GM06990 (cell line): Measurements from ENCODE around the gene TCF7L1.

Source experiments
- DNase-seq: peaks from one replicate; pipeline ENCODE4 v3.0.0-alpha.2; 2011; ENCODE audit not compliant: insufficient read length; ENCODE audit errors: extremely low read depth
- H3K27me3 ChIP-seq: replicated peaks from 2 replicates; pipeline ENCODE4 v1.6.0; 2011; ENCODE audit warnings: low read length; ENCODE audit not compliant: control insufficient read depth, insufficient read depth
- H3K36me3 ChIP-seq: 2 replicates; pipeline ENCODE4 v1.5.1; 2011; ENCODE audit warnings: low read length; ENCODE audit not compliant: control insufficient read depth, insufficient read depth
- H3K4me3 ChIP-seq: replicated peaks from 2 replicates; pipeline ENCODE4 v1.5.1; 2011; ENCODE audit warnings: low read depth, mild to moderate bottlenecking, control low read depth, low read length
- CTCF ChIP-seq: IDR thresholded peaks from 2 replicates; pipeline ENCODE4 v1.5.1; 2011; ENCODE audit warnings: low read length, control low read depth, mild to moderate bottlenecking, inconsistent platforms; ENCODE audit not compliant: insufficient read depth, poor library complexity, severe bottlenecking

TCF7L1 gene

DNA sequence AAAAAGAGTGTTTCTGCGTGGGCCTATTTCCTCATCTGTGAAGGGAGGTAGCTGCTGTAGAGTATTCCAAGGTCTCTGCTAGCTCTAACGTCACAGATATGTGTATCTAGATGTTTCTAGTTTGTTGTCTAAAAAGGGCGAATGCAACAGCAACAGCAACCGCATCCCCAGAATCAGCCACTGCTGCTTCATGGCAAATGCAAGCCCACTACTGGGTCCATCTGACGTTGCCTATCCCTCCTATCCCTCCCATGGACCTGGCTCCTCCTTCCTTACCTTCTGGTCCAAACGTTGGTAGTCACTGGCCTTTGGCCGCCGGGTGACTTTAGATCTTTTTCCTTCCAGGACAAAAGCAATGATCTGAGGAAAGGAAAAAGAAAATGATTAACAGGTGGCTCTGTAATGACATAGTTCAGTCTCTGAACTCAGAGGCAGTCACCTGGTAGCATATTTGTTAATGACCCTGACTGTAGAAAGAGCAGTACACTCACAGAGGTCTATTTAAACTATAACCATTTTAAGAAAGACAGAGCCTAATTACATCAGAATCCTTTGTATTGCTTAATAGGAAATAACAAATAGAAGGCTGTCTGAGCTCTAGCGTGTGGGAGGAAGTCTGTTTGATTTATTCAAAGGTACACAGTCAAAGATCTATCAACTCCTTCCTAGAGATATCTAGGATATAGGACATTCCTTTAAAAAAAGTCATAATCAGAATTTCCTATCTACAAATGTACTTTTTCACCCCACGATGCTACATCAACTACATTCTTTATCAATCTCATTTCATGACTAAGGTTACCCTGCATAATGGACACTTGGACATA lies 191.7 kb downstream of the TCF7L1 start:
- no peak for DNase-seq
- peak overlapping the region; percentile 91 for H3K4me3 ChIP-seq
- H3K27me3 ChIP-seq: no peaks in the 10 kb centered on the region
- TF ChIP-seq CTCF: no peak
- peaks cover 26% of the 10 kb centered on the region for H3K36me3 ChIP-seq

DNA sequence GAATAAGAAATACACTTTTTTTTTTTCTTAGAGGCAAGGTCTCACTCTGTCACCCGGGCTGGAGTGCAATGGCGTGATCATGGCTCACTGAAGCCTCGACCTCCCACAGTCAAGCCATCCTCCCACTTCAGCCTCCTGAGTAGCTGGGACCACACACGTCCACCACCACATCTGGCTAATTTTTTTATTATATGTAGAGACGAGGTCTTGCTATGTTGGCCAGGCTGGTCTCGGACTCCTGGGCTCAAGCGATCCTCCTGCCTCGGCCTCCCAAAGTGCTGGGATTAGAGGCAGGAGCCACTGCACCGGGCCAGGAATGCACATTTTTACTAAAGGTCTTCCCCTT lies 192.2 kb downstream of the TCF7L1 start:
- DNase-seq: no peak
- no peaks in the 10 kb centered on the region for H3K27me3 ChIP-seq
- no peak for TF ChIP-seq CTCF
- peak overlapping the region; percentile 91 for H3K4me3 ChIP-seq
- H3K36me3 ChIP-seq: peaks cover 22% of the 10 kb centered on the region

DNA sequence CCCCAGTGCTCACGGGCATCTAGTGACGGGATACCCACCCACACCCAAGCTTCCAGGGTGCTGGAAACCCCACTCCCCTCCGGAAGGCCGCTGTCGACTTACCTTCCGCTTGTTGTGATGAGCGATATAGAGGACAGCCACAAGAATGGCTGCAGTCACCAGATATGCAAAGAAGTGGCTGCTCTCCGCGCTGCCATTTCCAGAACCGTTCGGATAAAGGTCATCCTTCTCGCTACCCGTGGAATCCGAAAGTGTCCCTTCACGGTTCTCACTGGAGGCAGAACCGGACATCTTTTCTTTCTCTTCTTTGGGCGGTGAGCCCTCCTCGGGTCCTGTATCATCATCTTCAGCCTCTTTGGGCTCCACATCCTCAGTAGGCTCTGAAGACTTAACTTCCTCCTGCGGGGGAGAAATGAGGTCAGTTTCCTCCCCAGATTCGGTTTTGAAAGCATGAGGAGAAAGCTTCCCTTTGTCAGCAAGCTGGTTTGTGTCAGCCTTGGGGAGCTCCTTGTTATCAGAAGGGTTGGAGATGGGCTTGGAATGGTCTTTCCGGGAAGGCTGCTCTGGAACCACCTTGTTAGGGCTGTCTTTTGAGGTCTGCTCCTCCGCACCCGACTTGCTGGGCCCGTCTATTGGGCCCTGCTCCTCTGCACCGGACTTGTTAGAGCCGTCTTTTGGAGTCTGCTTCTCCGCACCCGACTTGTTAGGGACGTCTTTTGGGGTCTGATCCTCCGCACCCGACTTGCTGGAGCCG lies 193.4 kb downstream of the TCF7L1 start:
- Histone ChIP-seq H3K36me3 (peaks cover 14% of the 10 kb centered on the region), H3K27me3 (no peaks in the 10 kb centered on the region), H3K4me3 (peak overlapping the region; percentile 91)
- TF ChIP-seq CTCF: no peak
- peak; percentile 58 for DNase-seq

DNA sequence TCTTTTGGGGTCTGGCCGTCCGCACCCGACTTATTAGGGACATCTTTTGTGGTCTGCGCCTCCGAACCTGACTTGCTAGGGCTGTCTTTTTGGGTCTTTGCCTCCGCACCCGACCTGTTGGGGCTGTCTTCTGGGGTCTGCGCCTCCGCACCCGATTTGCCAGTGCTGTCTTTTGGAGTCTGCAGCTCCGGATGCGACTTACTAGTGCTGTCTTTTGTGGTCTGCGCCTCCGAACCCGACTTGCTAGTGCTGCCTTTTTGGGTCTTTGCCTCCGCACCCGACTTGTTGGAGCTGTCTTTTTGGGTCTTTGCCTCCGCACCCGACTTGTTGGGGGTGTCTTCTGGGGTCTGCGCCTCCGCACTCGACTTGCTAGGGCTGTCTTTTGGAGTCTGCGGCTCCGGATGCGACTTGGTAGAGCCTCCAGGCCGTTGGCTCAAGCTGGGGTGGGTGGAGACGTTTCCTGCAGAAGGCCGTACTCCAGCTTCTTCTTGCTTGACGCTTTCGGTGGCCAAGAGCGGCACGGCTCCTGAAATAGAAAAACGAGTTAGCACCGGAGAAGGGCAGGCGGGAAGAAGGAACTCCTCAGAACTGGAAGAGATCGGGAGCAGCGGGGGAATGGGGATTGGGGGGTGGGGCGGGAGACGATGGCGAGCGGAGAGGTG lies 194.1 kb downstream of the TCF7L1 start:
- Histone ChIP-seq H3K36me3 (peaks cover 11% of the 10 kb centered on the region), H3K4me3 (peak overlapping the region; percentile 91), H3K27me3 (no peaks in the 10 kb centered on the region)
- TF ChIP-seq CTCF: no peak
- DNase-seq: peak; percentile 71

GRCh38 chr2:85327822-85328617 lies 194.8 kb downstream of the TCF7L1 start, which contains the start of gene TGOLN2:
Gene TGOLN2 (minus strand): TSS chr2:85327989. CDS start chr2:85327962, 27 bp downstream.
- Histone ChIP-seq H3K27me3 (no peaks in the 10 kb centered on the region), H3K36me3 (peaks cover 11% of the 10 kb centered on the region), H3K4me3 (peak within 1 kb of the TSS; percentile 91)
- TF ChIP-seq CTCF: peak; percentile 4
- peak; percentile 95 for DNase-seq
